GM12878 (cell line): ENCODE data around the gene PTPRN2. TPM values are rescaled to one million over a fixed set of nuclear protein-coding genes. Genes with fewer than 3 reads are reported as not detected.

Experiments
- ATAC-seq: fragments of 200-7000 bp; cut with Tn5 transposase; 3 replicates; pipeline ENCODE4 v1.9.1; 2020; ENCODE audit warnings: mild to moderate bottlenecking, moderate library complexity
- BruUV-seq: library from RNA; stranded (reverse); fragments of 400-500 nt; replicated peaks from 2 replicates; lab custom pipeline; 2021; lab: Mats Ljungman, UMichigan
- CTCF ChIA-PET: fragments of 300-600 bp; sonication (Branson Sonifier 250); formaldehyde crosslinking; extraction: SDS; loops from one replicate; lab custom pipeline; 2021; ENCODE audit warnings: inconsistent platforms; lab: Yijun Ruan, JAX
- POLR2A ChIA-PET: fragments of 350-600 bp; formaldehyde crosslinking; extraction: SDS; loops from one replicate; lab custom pipeline; 2021; ENCODE audit warnings: inconsistent platforms; lab: Charles Lee
- RAD21 ChIA-PET: fragments of 300-600 bp; sonication (Branson Sonifier 250); formaldehyde crosslinking; loops from one replicate; lab custom pipeline; 2023; ENCODE audit warnings: antibody characterized with exemption; ENCODE audit not compliant: unreplicated experiment; lab: Charles Lee
- SMC1A ChIA-PET: fragments of 300-600 bp; sonication (Branson Sonifier 250); formaldehyde crosslinking; loops from one replicate; lab custom pipeline; 2023; ENCODE audit not compliant: unreplicated experiment, uncharacterized antibody; lab: Charles Lee
- DNase-seq: peaks from one replicate; pipeline ENCODE4 v3.0.0-alpha.2; 2011; ENCODE audit warnings: low read depth, low spot score
- FAIRE-seq: peaks from 3 replicates; lab custom pipeline; 2011; peaks lifted over from hg19 to GRCh38; lab: Jason Lieb, UNC
- H2AFZ ChIP-seq: 2 replicates; pipeline ENCODE4 v1.6.0; 2011; ENCODE audit warnings: low read depth, low read length, control low read depth; ENCODE audit not compliant: control insufficient read depth
- H3K27ac ChIP-seq: 2 replicates; pipeline ENCODE4 v1.5.1; 2011; ENCODE audit warnings: control low read depth; ENCODE audit not compliant: control insufficient read depth, insufficient read depth
- H3K27me3 ChIP-seq, 2 experiments: replicated peaks in 1 of 2; 2 replicates each; pipeline versions ENCODE4 v1.6.0 to v1.6.1; 2011; ENCODE audit warnings: low read length in 1 of 2; ENCODE audit not compliant: control insufficient read depth in 2 of 2, insufficient read depth in 2 of 2
- H3K36me3 ChIP-seq, 2 experiments: 2 replicates each; pipeline ENCODE4 v1.5.1; 2011; ENCODE audit warnings: low read length in 1 of 2; ENCODE audit not compliant: control insufficient read depth in 2 of 2, insufficient read depth in 2 of 2
- H3K4me1 ChIP-seq: 2 replicates; pipeline ENCODE4 v1.6.1; 2011; ENCODE audit warnings: mild to moderate bottlenecking, low read length, moderate library complexity, mixed read lengths; ENCODE audit not compliant: control insufficient read depth, insufficient read depth
- H3K4me2 ChIP-seq: 2 replicates; pipeline ENCODE4 v1.6.0; 2011; ENCODE audit warnings: control low read depth; ENCODE audit not compliant: control insufficient read depth, insufficient read depth
- H3K4me3 ChIP-seq: fragments of 200-600 bp; sonication (generic); 2 replicates; pipeline ENCODE4 v1.5.1; 2016
- H3K79me2 ChIP-seq: 2 replicates; pipeline ENCODE4 v1.6.0; 2011; ENCODE audit warnings: low read length; ENCODE audit not compliant: control insufficient read depth, insufficient read depth
- H3K9ac ChIP-seq: 2 replicates; pipeline ENCODE4 v1.8.0; 2011; ENCODE audit warnings: low read length, control low read depth, mixed read lengths; ENCODE audit not compliant: control insufficient read depth, insufficient read depth
- H3K9me3 ChIP-seq: replicated peaks from 3 replicates; pipeline ENCODE4 v1.5.1; 2011; ENCODE audit warnings: mild to moderate bottlenecking, low read length; ENCODE audit not compliant: control insufficient read depth, insufficient read depth
- H4K20me1 ChIP-seq: 2 replicates; pipeline ENCODE4 v1.6.0; 2011; ENCODE audit not compliant: control insufficient read depth, insufficient read depth
- CBX5 ChIP-seq: sonication (generic); IDR thresholded peaks from 2 replicates; pipeline ENCODE4 v1.6.1; 2016; ENCODE audit warnings: low read depth, moderate library complexity, mild to moderate bottlenecking, inconsistent platforms
- MLLT1 ChIP-seq: fragments of 450-650 bp; IDR thresholded peaks from 2 replicates; pipeline ENCODE4 v1.6.1; 2016; ENCODE audit warnings: mild to moderate bottlenecking
- NFIC ChIP-seq: IDR thresholded peaks from 2 replicates; pipeline ENCODE4 v1.6.1; 2012; ENCODE audit warnings: low read depth, mild to moderate bottlenecking, inconsistent platforms, low read length, moderate library complexity
- NFYA ChIP-seq: IDR thresholded peaks from 2 replicates; pipeline ENCODE4 v1.6.1; 2011; ENCODE audit warnings: low read depth, mild to moderate bottlenecking, low read length, improper control_type of control experiment, borderline replicate concordance
- PAX5 ChIP-seq: IDR thresholded peaks from 2 replicates; pipeline ENCODE4 v1.6.1; 2011; ENCODE audit warnings: low read depth, low read length, borderline replicate concordance
- POLR2AphosphoS5 ChIP-seq: IDR thresholded peaks from 2 replicates; pipeline ENCODE4 v1.6.1; 2011; ENCODE audit warnings: mild to moderate bottlenecking, low read length, inconsistent platforms
- SIN3A ChIP-seq: IDR thresholded peaks from 2 replicates; pipeline ENCODE4 v1.6.1; 2012; ENCODE audit warnings: low read depth, low read length, improper control_type of control experiment
- ZNF622 ChIP-seq: fragments of 450-650 bp; IDR thresholded peaks from 2 replicates; pipeline ENCODE4 v1.6.1; 2017; ENCODE audit warnings: mild to moderate bottlenecking, inconsistent platforms
- WGBS: methylation state at CpG from one replicate; pipeline ENCODE4 v1.1.6; 2016; ENCODE audit warnings: low lambda C conversion rate; ENCODE audit not compliant: insufficient replicate concordance, insufficient coverage; ENCODE audit errors: missing lambda C conversion rate; 5-methylcytosine and 5-hydroxymethylcytosine counted together
- in situ Hi-C: fragments of 300-500 bp; cut with MboI; formaldehyde crosslinking; loops from 9 replicates; pipeline ENCODE4 v1.14.3; 2018; ENCODE audit warnings: mixed read lengths
- intact Hi-C: fragments of 100-400 bp; cut with micrococcal nuclease; formaldehyde crosslinking; loops from one replicate; pipeline ENCODE4 v1.14.2; 2022; ENCODE audit not compliant: unreplicated experiment
- polyA plus RNA-seq, 11 experiments: library from polyadenylated mRNA; depleted of rRNA in 4 of 11; unstranded in 6 of 11; stranded (reverse) in 5 of 11; fragments of >200 nt; fragmentation: Nextera tagmentation in 4 of 11; fragmentation: Illumina TruSeq in 1 of 11; extraction: Ambion mirVana in 4 of 11; extraction: Trizol in 1 of 11; gene quantifications; 1 replicate in 1 of 11; 2 replicates in 10 of 11; pipeline versions ENCODE4 v1.2.1 to v1.2.3, GENCODE V29; 2011 to 2016; ENCODE audit warnings: inconsistent platforms in 2 of 11, missing spikeins in 2 of 11, low read depth in 1 of 11
- total RNA-seq, 4 experiments: library from RNA; depleted of rRNA in 3 of 4; stranded (reverse); fragments of >200 nt in 3 of 4; fragmentation: Illumina TruSeq in 1 of 4; extraction: Trizol in 1 of 4; gene quantifications; 2 replicates each; pipeline versions ENCODE4 v1.2.1 to v1.2.3, GENCODE V29; 2013 to 2021

The PTPRN2 gene
- total and polyA plus RNA-seq, 10 of the 15 experiments (the other 5 are each of a cell fraction or from before 2014, with no cell fraction given) = 5.4 TPM; not detected in 9

- TF ChIP-seq POLR2AphosphoS5 = no peak
- TF ChIP-seq PAX5 = no peak
- TF ChIP-seq CBX5 = no peak
- TF ChIP-seq NFYA = no peak
- no peak for TF ChIP-seq SIN3A
- TF ChIP-seq MLLT1 = no peak
Measured at GRCh38 chr7:158123753-158124152, 463.9 kb downstream of the PTPRN2 start (continued).

- ATAC-seq = no peak
- no peak overlapping the region for H2AFZ ChIP-seq
- no peaks in the 10 kb centered on the region for H3K79me2 ChIP-seq
- H3K4me3 ChIP-seq = no peak overlapping the region
- no peaks in the 10 kb centered on the region for H4K20me1 ChIP-seq
- 68% methylated on average over 19 of the region's 20 CpGs for WGBS
- H3K4me1 ChIP-seq = no peaks in the 10 kb centered on the region
- ChIA-PET RAD21 (no interaction called here), CTCF (no interaction called here), POLR2A (no interaction called here), SMC1A (no interaction called here)
- no peak overlapping the region for H3K4me2 ChIP-seq
- no peak for TF ChIP-seq NFIC
- no peak for TF ChIP-seq ZNF622
- no peaks in the 10 kb centered on the region; the same call in 2 of the 3 replicates for H3K9me3 ChIP-seq
- no peaks in the 10 kb centered on the region for H3K36me3 ChIP-seq
- no peak for DNase-seq
- in situ Hi-C loops = no loop called here
- FAIRE-seq = no peak
- H3K27ac ChIP-seq = no peak overlapping the region
- no peaks in the 10 kb centered on the region for H3K27me3 ChIP-seq
- no peak overlapping the region for H3K9ac ChIP-seq
- no TSS peak for BruUV-seq
- intact Hi-C loops = no loop called here
Measured at GRCh38 chr7:158123214-158123613, 464.4 kb downstream of the PTPRN2 start.
